HEK293 (cell line): ENCODE measurements around the gene IFNA5.
A peak's percentile ranks its signal among the peaks of the same experiment; 100 is the strongest.

ENCODE experiments used
- GFI1B ChIP-seq: fragments of 450-650 bp; formaldehyde crosslinking; IDR thresholded peaks from 2 replicates; pipeline ENCODE4 v1.5.1; 2016; ENCODE audit warnings: missing biosample characterization, missing genetic modification characterization
- GLIS1 ChIP-seq: fragments of 450-650 bp; formaldehyde crosslinking; IDR thresholded peaks from 2 replicates; pipeline ENCODE4 v1.5.1; 2016; ENCODE audit warnings: missing biosample characterization, missing genetic modification characterization
- HOXA7 ChIP-seq: sonication (generic); formaldehyde crosslinking; IDR thresholded peaks from 2 replicates; pipeline ENCODE4 v1.8.1; 2022; ENCODE audit warnings: missing genetic modification reagents, borderline replicate concordance
- HOXC10 ChIP-seq: sonication (generic); formaldehyde crosslinking; IDR thresholded peaks from 2 replicates; pipeline ENCODE4 v1.8.1; 2023; ENCODE audit warnings: mild to moderate bottlenecking, missing genetic modification reagents
- SETDB1 ChIP-seq: IDR thresholded peaks from one replicate; pipeline ENCODE4 v1.6.1; 2017; ENCODE audit warnings: mild to moderate bottlenecking, low read length, moderate library complexity, mixed read lengths; ENCODE audit not compliant: insufficient read length
- SP3 ChIP-seq: fragments of 450-650 bp; formaldehyde crosslinking; IDR thresholded peaks from 2 replicates; pipeline ENCODE4 v1.5.1; 2016; ENCODE audit warnings: missing biosample characterization, missing genetic modification characterization
- YY2 ChIP-seq: fragments of 450-650 bp; formaldehyde crosslinking; IDR thresholded peaks from 2 replicates; pipeline ENCODE4 v1.5.1; 2016; ENCODE audit warnings: missing biosample characterization, missing genetic modification characterization
- ZFHX2 ChIP-seq: fragments of 450-650 bp; formaldehyde crosslinking; conservative IDR thresholded peaks from 2 replicates; pipeline ENCODE4 v1.5.1; 2016; ENCODE audit warnings: missing biosample characterization, missing genetic modification characterization
- ZNF112 ChIP-seq: fragments of 450-650 bp; formaldehyde crosslinking; IDR thresholded peaks from 2 replicates; pipeline ENCODE4 v1.5.0; 2017; ENCODE audit warnings: missing biosample characterization, missing genetic modification characterization
- ZNF121 ChIP-seq: fragments of 450-650 bp; formaldehyde crosslinking; IDR thresholded peaks from 2 replicates; pipeline ENCODE4 v1.5.1; 2016; ENCODE audit warnings: missing biosample characterization, missing genetic modification characterization
- ZNF132 ChIP-seq: fragments of 450-650 bp; formaldehyde crosslinking; IDR thresholded peaks from 2 replicates; pipeline ENCODE4 v1.5.1; 2017; ENCODE audit warnings: missing biosample characterization, missing genetic modification characterization, borderline replicate concordance
- ZNF133 ChIP-seq: fragments of 450-650 bp; formaldehyde crosslinking; IDR thresholded peaks from 2 replicates; pipeline ENCODE4 v1.5.1; 2016; ENCODE audit warnings: missing biosample characterization, missing genetic modification characterization
- ZNF140 ChIP-seq: fragments of 450-650 bp; formaldehyde crosslinking; IDR thresholded peaks from 2 replicates; pipeline ENCODE4 v1.5.1; 2016; ENCODE audit warnings: missing biosample characterization, missing genetic modification characterization
- ZNF2 ChIP-seq: fragments of 450-650 bp; formaldehyde crosslinking; IDR thresholded peaks from 2 replicates; pipeline ENCODE4 v1.5.1; 2016; ENCODE audit warnings: missing biosample characterization, missing genetic modification characterization
- ZNF214 ChIP-seq: fragments of 450-650 bp; formaldehyde crosslinking; IDR thresholded peaks from 2 replicates; pipeline ENCODE4 v1.5.1; 2017; ENCODE audit warnings: missing biosample characterization, mild to moderate bottlenecking, missing genetic modification characterization, borderline replicate concordance
- ZNF23 ChIP-seq: fragments of 450-650 bp; formaldehyde crosslinking; IDR thresholded peaks from 2 replicates; pipeline ENCODE4 v1.5.1; 2016; ENCODE audit warnings: missing biosample characterization, missing genetic modification characterization, borderline replicate concordance
- ZNF426 ChIP-seq: fragments of 450-650 bp; formaldehyde crosslinking; IDR thresholded peaks from 2 replicates; pipeline ENCODE4 v1.5.1; 2017; ENCODE audit warnings: missing biosample characterization, missing genetic modification characterization, mild to moderate bottlenecking, inconsistent platforms, moderate library complexity
- ZNF544 ChIP-seq: fragments of 450-650 bp; formaldehyde crosslinking; IDR thresholded peaks from 2 replicates; pipeline ENCODE4 v1.5.0; 2017; ENCODE audit warnings: missing biosample characterization, missing genetic modification characterization
- ZNF585B ChIP-seq: fragments of 450-650 bp; formaldehyde crosslinking; IDR thresholded peaks from 2 replicates; pipeline ENCODE4 v1.5.1; 2016; ENCODE audit warnings: missing biosample characterization, missing genetic modification characterization
- ZNF623 ChIP-seq: fragments of 450-650 bp; formaldehyde crosslinking; IDR thresholded peaks from 2 replicates; pipeline ENCODE4 v1.5.1; 2016; ENCODE audit warnings: missing biosample characterization, missing genetic modification characterization
- ZNF629 ChIP-seq: fragments of 450-650 bp; formaldehyde crosslinking; IDR thresholded peaks from 2 replicates; pipeline ENCODE4 v1.5.1; 2017; ENCODE audit warnings: missing biosample characterization, missing genetic modification characterization
- ZNF785 ChIP-seq: fragments of 450-650 bp; formaldehyde crosslinking; IDR thresholded peaks from 2 replicates; pipeline ENCODE4 v1.5.1; 2016; ENCODE audit warnings: missing biosample characterization, missing genetic modification characterization
- ZSCAN30 ChIP-seq: fragments of 450-650 bp; IDR thresholded peaks from 2 replicates; pipeline ENCODE4 v1.5.1; 2018; ENCODE audit warnings: missing biosample characterization, mild to moderate bottlenecking, missing genetic modification characterization, moderate library complexity
- TF ChIP-seq, protein P1 (sequence below): IDR thresholded peaks from 2 replicates; pipeline ENCODE4 v1.6.1; 2011; ENCODE audit warnings: mild to moderate bottlenecking, low read depth, low read length, borderline replicate concordance
- TF ChIP-seq, protein P2 (sequence below): fragments of 450-650 bp; formaldehyde crosslinking; IDR thresholded peaks from 2 replicates; pipeline ENCODE4 v1.5.1; 2016; ENCODE audit warnings: missing biosample characterization, missing genetic modification characterization, borderline replicate concordance
- TF ChIP-seq, protein P3 (sequence below): fragments of 450-650 bp; formaldehyde crosslinking; IDR thresholded peaks from 2 replicates; pipeline ENCODE4; 2016; ENCODE audit warnings: missing biosample characterization, missing genetic modification characterization
- TF ChIP-seq, protein P4 (sequence below): fragments of 450-650 bp; formaldehyde crosslinking; IDR thresholded peaks from 2 replicates; pipeline ENCODE4 v1.5.1; 2016; ENCODE audit warnings: missing biosample characterization, missing genetic modification characterization
- TF ChIP-seq, protein P5 (sequence below): fragments of 450-650 bp; formaldehyde crosslinking; IDR thresholded peaks from 2 replicates; pipeline ENCODE4 v1.5.1; 2016; ENCODE audit warnings: missing biosample characterization, missing genetic modification characterization
- TF ChIP-seq, protein P6 (sequence below): fragments of 450-650 bp; formaldehyde crosslinking; IDR thresholded peaks from 2 replicates; pipeline ENCODE4 v1.5.1; 2017; ENCODE audit warnings: missing biosample characterization, mild to moderate bottlenecking, missing genetic modification characterization, moderate library complexity

Gene IFNA5

DNA sequence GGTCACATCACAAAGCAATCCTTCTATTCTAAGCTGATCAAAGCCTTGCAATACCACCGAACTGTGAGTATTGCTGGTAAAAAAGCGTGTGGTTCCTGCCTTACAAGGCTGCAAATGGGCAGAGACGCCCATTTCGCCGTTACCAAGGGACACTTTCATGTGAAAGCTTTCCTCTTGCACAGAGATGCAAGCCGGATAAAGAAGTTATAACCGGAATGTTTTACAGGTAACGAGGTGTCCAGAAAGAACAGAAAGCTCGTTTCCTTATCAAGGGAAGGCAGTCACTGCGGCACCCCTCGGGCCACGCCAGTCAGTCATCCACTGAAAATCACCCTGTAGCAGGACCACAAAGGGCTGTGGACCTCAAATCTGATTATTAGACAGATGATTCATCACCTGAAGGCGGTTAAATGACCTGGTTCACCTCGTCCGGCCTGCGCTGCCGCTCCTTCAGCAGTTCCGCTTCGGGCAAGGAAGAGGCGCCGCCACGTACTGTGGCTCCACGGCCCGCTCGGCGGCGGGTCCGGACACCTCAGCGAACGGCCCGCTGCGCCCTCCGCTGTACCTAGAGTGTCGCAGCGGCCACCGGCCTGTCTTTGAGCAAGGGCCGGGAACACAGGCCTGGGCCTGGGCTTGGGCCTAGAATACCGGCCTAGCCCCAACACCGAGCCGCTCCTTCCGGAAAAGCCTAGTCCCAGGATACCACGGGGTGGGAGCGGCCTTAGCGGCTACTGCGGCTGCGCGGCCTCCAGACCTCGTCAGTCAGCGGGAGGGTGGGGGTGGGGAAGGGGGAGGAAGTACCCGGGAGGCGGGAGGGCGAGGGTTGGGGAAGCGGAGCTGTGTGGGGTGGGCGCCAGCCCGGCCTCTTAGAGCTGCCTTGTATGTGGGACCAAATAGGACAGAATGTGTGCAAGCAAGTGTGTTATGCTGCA lies 29.9 kb upstream of the IFNA5 start, which contains the start of gene KLHL9 (continued):
- TF ChIP-seq GLIS1 (tag by site-specific recombination) (no peak; the same call in 1 of the 2 replicates), ZFHX2 (tag by site-specific recombination) (no peak), HOXA7 (no peak), ZNF214 (tag by site-specific recombination) (no peak), GFI1B (tag by site-specific recombination) (no peak), ZNF140 (tag by site-specific recombination) (no peak), ZNF585B (tag by site-specific recombination) (no peak), ZNF132 (tag by site-specific recombination) (no peak), ZNF112 (tag by site-specific recombination) (no peak), SETDB1 (no peak), ZNF623 (tag by site-specific recombination) (no peak), ZNF785 (no peak), ZNF133 (tag by site-specific recombination) (no peak), ZNF23 (no peak), ZNF2 (tag by site-specific recombination) (no peak; the same call in 1 of the 2 replicates), ZNF544 (no peak), YY2 (tag by site-specific recombination) (no peak), ZNF629 (no peak), SP3 (tag by site-specific recombination) (no peak; the same call in 1 of the 2 replicates), ZNF426 (tag by site-specific recombination) (no peak), ZNF121 (tag by site-specific recombination) (no peak), HOXC10 (CRISPR knock-in tag) (no peak), ZSCAN30 (tag by site-specific recombination) (no peak; the same call in none of the 2 replicates)
- TF ChIP-seq, protein P1, sequence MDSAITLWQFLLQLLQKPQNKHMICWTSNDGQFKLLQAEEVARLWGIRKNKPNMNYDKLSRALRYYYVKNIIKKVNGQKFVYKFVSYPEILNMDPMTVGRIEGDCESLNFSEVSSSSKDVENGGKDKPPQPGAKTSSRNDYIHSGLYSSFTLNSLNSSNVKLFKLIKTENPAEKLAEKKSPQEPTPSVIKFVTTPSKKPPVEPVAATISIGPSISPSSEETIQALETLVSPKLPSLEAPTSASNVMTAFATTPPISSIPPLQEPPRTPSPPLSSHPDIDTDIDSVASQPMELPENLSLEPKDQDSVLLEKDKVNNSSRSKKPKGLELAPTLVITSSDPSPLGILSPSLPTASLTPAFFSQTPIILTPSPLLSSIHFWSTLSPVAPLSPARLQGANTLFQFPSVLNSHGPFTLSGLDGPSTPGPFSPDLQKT, result no peak
- TF ChIP-seq, protein P2, sequence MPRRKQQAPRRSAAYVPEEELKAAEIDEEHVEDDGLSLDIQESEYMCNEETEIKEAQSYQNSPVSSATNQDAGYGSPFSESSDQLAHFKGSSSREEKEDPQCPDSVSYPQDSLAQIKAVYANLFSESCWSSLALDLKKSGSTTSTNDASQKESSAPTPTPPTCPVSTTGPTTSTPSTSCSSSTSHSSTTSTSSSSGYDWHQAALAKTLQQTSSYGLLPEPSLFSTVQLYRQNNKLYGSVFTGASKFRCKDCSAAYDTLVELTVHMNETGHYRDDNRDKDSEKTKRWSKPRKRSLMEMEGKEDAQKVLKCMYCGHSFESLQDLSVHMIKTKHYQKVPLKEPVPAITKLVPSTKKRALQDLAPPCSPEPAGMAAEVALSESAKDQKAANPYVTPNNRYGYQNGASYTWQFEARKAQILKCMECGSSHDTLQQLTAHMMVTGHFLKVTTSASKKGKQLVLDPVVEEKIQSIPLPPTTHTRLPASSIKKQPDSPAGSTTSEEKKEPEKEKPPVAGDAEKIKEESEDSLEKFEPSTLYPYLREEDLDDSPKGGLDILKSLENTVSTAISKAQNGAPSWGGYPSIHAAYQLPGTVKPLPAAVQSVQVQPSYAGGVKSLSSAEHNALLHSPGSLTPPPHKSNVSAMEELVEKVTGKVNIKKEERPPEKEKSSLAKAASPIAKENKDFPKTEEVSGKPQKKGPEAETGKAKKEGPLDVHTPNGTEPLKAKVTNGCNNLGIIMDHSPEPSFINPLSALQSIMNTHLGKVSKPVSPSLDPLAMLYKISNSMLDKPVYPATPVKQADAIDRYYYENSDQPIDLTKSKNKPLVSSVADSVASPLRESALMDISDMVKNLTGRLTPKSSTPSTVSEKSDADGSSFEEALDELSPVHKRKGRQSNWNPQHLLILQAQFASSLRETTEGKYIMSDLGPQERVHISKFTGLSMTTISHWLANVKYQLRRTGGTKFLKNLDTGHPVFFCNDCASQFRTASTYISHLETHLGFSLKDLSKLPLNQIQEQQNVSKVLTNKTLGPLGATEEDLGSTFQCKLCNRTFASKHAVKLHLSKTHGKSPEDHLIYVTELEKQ, result no peak
- TF ChIP-seq, protein P3, sequence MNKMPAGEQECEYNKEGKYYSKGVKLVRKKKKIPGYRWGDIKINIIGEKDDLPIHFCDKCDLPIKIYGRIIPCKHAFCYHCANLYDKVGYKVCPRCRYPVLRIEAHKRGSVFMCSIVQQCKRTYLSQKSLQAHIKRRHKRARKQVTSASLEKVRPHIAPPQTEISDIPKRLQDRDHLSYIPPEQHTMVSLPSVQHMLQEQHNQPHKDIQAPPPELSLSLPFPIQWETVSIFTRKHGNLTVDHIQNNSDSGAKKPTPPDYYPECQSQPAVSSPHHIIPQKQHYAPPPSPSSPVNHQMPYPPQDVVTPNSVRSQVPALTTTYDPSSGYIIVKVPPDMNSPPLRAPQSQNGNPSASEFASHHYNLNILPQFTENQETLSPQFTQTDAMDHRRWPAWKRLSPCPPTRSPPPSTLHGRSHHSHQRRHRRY (tag by site-specific recombination), result no peak
- TF ChIP-seq, protein P4, sequence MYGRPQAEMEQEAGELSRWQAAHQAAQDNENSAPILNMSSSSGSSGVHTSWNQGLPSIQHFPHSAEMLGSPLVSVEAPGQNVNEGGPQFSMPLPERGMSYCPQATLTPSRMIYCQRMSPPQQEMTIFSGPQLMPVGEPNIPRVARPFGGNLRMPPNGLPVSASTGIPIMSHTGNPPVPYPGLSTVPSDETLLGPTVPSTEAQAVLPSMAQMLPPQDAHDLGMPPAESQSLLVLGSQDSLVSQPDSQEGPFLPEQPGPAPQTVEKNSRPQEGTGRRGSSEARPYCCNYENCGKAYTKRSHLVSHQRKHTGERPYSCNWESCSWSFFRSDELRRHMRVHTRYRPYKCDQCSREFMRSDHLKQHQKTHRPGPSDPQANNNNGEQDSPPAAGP, result 0 out of 2 replicates have a peak, but pooled peaks have one; percentile 46
- TF ChIP-seq, protein P5, sequence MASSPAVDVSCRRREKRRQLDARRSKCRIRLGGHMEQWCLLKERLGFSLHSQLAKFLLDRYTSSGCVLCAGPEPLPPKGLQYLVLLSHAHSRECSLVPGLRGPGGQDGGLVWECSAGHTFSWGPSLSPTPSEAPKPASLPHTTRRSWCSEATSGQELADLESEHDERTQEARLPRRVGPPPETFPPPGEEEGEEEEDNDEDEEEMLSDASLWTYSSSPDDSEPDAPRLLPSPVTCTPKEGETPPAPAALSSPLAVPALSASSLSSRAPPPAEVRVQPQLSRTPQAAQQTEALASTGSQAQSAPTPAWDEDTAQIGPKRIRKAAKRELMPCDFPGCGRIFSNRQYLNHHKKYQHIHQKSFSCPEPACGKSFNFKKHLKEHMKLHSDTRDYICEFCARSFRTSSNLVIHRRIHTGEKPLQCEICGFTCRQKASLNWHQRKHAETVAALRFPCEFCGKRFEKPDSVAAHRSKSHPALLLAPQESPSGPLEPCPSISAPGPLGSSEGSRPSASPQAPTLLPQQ, result 0 out of 2 replicates have a peak, but pooled peaks have one; percentile 35
- TF ChIP-seq, protein P6, sequence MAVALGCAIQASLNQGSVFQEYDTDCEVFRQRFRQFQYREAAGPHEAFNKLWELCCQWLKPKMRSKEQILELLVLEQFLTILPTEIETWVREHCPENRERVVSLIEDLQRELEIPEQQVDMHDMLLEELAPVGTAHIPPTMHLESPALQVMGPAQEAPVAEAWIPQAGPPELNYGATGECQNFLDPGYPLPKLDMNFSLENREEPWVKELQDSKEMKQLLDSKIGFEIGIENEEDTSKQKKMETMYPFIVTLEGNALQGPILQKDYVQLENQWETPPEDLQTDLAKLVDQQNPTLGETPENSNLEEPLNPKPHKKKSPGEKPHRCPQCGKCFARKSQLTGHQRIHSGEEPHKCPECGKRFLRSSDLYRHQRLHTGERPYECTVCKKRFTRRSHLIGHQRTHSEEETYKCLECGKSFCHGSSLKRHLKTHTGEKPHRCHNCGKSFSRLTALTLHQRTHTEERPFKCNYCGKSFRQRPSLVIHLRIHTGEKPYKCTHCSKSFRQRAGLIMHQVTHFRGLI (tag by site-specific recombination), result no peak
